Activated B cell treated with CpG ODN at 0.5 μM for 24 hours (primary cell): ENCODE data around the gene OBSL1. TPM values are rescaled to one million over a fixed set of nuclear protein-coding genes. Genes with fewer than 3 reads are reported as not detected.

Experiments used
- ATAC-seq: fragments of 200-7000 bp; cut with Tn5 transposase; one replicate; pipeline ENCODE4 v1.10.0; 2021; ENCODE audit warnings: low read depth, mild to moderate bottlenecking, moderate library complexity
- CTCF ChIA-PET: fragments of 350-600 bp; sonication (Branson Sonifier 250); formaldehyde crosslinking; loops from one replicate; lab custom pipeline; 2021; ENCODE audit warnings: antibody characterized with exemption; lab: Charles Lee
- POLR2A ChIA-PET: fragments of 350-600 bp; sonication (Branson Sonifier 250); formaldehyde crosslinking; loops from one replicate; lab custom pipeline; 2021; ENCODE audit warnings: antibody characterized with exemption; lab: Charles Lee
- DNase-seq: peaks from one replicate; pipeline ENCODE4 v3.0.0; 2022
- H3K27ac Mint-ChIP-seq: one replicate; pipeline ENCODE4 v1.8.0; 2020; ENCODE audit warnings: mixed read lengths
- H3K27me3 Mint-ChIP-seq: one replicate; pipeline ENCODE4 v1.8.0; 2021; ENCODE audit warnings: mixed read lengths
- H3K36me3 Mint-ChIP-seq: one replicate; pipeline ENCODE4 v1.8.0; 2021; ENCODE audit warnings: low read depth, mixed read lengths
- H3K4me1 Mint-ChIP-seq: one replicate; pipeline ENCODE4 v1.8.0; 2021; ENCODE audit warnings: mixed read lengths
- H3K4me3 Mint-ChIP-seq: one replicate; pipeline ENCODE4 v1.8.0; 2020; ENCODE audit warnings: mild to moderate bottlenecking, mixed read lengths
- H3K9me3 Mint-ChIP-seq: one replicate; pipeline ENCODE4 v1.8.0; 2020; ENCODE audit warnings: mixed read lengths
- CTCF ChIP-seq: fragments of 200-600 bp; IDR thresholded peaks from one replicate; pipeline ENCODE4 v1.8.0; 2022; ENCODE audit warnings: antibody characterized with exemption, mild to moderate bottlenecking
- intact Hi-C: fragments of 100-400 bp; cut with micrococcal nuclease; formaldehyde crosslinking; loops from one replicate; pipeline ENCODE4 v1.15.1; 2024
- total RNA-seq: library from RNA; stranded (reverse); gene quantifications from 2 replicates; pipeline ENCODE4 v1.2.3, GENCODE V29; 2022

The OBSL1 gene
- total RNA-seq, 1 donor from 2014 or later = not detected

DNA sequence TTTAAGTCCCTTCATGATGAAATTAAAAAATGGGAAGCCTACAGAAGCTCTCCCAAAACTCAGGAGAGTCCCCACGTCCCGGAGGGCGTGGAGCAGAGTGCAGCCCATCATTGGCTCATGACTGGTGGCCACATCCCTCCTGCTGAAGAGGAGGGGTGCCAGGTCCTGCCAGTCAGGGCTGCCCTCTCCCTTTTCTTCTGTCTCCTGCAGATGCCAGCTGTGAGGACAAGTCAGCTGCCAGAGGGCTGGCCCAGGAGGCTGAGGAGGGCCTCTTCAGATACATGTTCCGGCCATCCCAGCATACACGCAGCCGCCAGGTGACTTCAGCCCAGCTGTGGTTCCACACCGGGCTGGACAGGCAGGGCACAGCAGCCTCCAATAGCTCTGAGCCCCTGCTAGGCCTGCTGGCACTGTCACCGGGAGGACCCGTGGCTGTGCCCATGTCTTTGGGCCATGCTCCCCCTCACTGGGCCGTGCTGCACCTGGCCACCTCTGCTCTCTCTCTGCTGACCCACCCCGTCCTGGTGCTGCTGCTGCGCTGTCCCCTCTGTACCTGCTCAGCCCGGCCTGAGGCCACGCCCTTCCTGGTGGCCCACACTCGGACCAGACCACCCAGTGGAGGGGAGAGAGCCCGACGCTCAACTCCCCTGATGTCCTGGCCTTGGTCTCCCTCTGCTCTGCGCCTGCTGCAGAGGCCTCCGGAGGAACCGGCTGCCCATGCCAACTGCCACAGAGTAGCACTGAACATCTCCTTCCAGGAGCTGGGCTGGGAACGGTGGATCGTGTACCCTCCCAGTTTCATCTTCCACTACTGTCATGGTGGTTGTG, 3.4 kb upstream of the OBSL1 start:
- CTCF ChIA-PET = no interaction called here
- no peak overlapping the region for H3K27ac Mint-ChIP-seq
- no peak overlapping the region for H3K4me3 Mint-ChIP-seq
- DNase-seq = no peak
- ATAC-seq = no peak
- TF ChIP-seq CTCF = no peak
- H3K9me3 Mint-ChIP-seq = no peaks in the 10 kb centered on the region
- intact Hi-C loops = no loop called here
- peaks cover 39% of the 10 kb centered on the region for H3K27me3 Mint-ChIP-seq
- POLR2A ChIA-PET = no interaction called here
- H3K4me1 Mint-ChIP-seq = no peaks in the 10 kb centered on the region
- no peaks in the 10 kb centered on the region for H3K36me3 Mint-ChIP-seq

GRCh38 chr2:219573166-219573565, 1.8 kb upstream of the OBSL1 start:
- no peaks in the 10 kb centered on the region for H3K36me3 Mint-ChIP-seq
- peaks cover 50% of the 10 kb centered on the region for H3K27me3 Mint-ChIP-seq
- DNase-seq (no peak), ATAC-seq (no peak)
- no peaks in the 10 kb centered on the region for H3K9me3 Mint-ChIP-seq
- CTCF ChIA-PET = no interaction called here
- intact Hi-C loops = no loop called here
- POLR2A ChIA-PET = no interaction called here
- H3K27ac Mint-ChIP-seq = no peak overlapping the region
- no peak for TF ChIP-seq CTCF
- H3K4me1 Mint-ChIP-seq = no peaks in the 10 kb centered on the region
- no peak overlapping the region for H3K4me3 Mint-ChIP-seq

DNA sequence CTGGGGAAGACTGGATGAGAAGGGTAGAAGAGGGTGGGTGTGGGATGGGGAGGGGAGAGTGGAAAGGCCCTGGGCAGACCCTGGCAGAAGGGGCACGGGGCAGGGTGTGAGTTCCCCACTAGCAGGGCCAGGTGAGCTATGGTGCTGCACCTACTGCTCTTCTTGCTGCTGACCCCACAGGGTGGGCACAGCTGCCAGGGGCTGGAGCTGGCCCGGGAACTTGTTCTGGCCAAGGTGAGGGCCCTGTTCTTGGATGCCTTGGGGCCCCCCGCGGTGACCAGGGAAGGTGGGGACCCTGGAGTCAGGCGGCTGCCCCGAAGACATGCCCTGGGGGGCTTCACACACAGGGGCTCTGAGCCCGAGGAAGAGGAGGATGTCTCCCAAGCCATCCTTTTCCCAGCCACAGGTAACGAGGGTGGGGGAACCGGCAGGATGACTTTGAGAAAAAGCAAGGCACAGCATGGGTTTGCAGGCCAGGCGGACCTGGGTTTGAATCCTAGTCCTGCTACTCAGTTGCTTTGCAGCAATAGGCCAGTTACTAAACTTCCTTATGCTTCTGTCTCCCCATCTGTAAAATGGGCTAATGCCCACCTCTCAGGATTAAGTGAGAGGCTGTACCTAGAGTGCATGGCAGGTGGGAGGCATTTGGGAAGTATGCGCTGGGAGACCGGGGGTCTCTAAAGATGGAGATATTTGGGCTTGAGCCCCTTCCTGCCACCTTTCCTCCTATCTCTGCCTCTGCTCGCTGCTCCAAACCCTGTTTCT, 1.1 kb upstream of the OBSL1 start, which contains the start of gene INHA:
INHA (plus strand) TSS at position 74 of the 765 bp plus-strand sequence; CDS start at position 139, 65 bp downstream.
- no peak for ATAC-seq
- Mint-ChIP-seq H3K27me3 (peaks cover 55% of the 10 kb centered on the region), H3K9me3 (no peaks in the 10 kb centered on the region), H3K4me3 (peak within 1 kb of the TSS; percentile 19), H3K4me1 (no peaks in the 10 kb centered on the region), H3K36me3 (no peaks in the 10 kb centered on the region), H3K27ac (no peak within 1 kb of the TSS)
- CTCF ChIA-PET = no interaction called here
- DNase-seq = no peak
- TF ChIP-seq CTCF = no peak
- POLR2A ChIA-PET = no interaction called here
- intact Hi-C loops = no loop called here

DNA sequence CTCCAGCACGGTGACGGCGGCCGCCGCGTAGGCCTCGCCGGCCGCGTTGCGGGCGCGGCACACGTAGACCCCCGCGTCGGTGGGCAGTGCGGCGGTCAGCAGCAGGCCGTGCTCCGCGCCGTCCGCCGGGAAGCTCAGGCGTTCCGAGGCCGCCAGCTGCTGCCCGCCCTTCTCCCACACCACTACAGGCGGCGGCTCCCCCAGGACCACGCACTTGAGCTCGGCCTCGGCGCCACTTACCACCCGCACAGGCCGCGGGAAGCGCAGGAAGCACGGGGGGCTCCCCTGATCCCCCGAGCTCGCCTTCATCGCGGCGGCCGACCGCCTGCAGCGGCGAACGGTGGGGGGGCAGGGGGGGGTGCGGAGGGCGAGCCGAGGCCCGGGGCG, 422 bp downstream of the OBSL1 start:
- Mint-ChIP-seq H3K27me3 (peaks cover 56% of the 10 kb centered on the region), H3K4me3 (no peak overlapping the region), H3K4me1 (no peaks in the 10 kb centered on the region), H3K9me3 (no peaks in the 10 kb centered on the region), H3K36me3 (no peaks in the 10 kb centered on the region), H3K27ac (no peak overlapping the region)
- ChIA-PET CTCF (interaction anchor here (1.4 kb wide), 1 partner anchor 11 kb away, joined by 6 read pairs; no protein-coding TSS in a partner anchor), POLR2A (no interaction called here)
- DNase-seq (no peak), ATAC-seq (no peak)
- TF ChIP-seq CTCF = no peak
- intact Hi-C loops = no loop called here
